Thyroid gland (tissue), 4 donors: ENCODE data around the gene OR6Y1.

Source experiments
- CTCF ChIP-seq, 6 experiments: fragments of 200-600 bp in 3 of 6; fragments of 450-650 bp in 3 of 6; sonication (generic) in 3 of 6; IDR thresholded peaks; one replicate each; pipeline ENCODE4 v1.5.1; 2016 to 2019; ENCODE audit warnings: antibody characterized with exemption in 6 of 6, mild to moderate bottlenecking in 2 of 6, inconsistent platforms in 1 of 6, moderate library complexity in 1 of 6
- POLR2A ChIP-seq, 2 donors: fragments of 450-650 bp; IDR thresholded peaks; one replicate each; pipeline ENCODE4 v1.6.1; 2017; ENCODE audit warnings: antibody characterized with exemption in 2 of 2, mild to moderate bottlenecking in 2 of 2, moderate library complexity in 1 of 2

GRCh38 chr1:158516966-158517365 is 37.2 kb downstream of the OR6Y1 start:
- TF ChIP-seq CTCF (IDR thresholded peaks at IDR 0.05) (no peak), POLR2A (IDR thresholded peaks at IDR 0.05) (no peak)
